ENCODE data around the gene GBE1.

GRCh38 chr3:81443457-81443782 is 318.0 kb downstream of the GBE1 start:
- no peak for TF ChIP-seq POLR2AphosphoS5 (IDR thresholded peaks at IDR 0.05; ENCODE audit: low read depth, low read length)
- TF ChIP-seq POLR2A (IDR thresholded peaks at IDR 0.05; ENCODE audit: low read depth, low read length) = no peak
- TF ChIP-seq SPI1 (IDR thresholded peaks at IDR 0.05; ENCODE audit: low read depth, low read length) = no peak
- TF ChIP-seq TAF1 (IDR thresholded peaks at IDR 0.05; ENCODE audit: low read depth, low read length) = no peak

Measured in GM12891 (cell line).